OCI-LY3 (cell line): Measurements from ENCODE around the gene DCTN3.

Source experiments
- H2AFZ ChIP-seq: fragments of 200-600, 300-600 bp; shearing (Covaris generic); 2 replicates; pipeline ENCODE4 v1.6.0; 2014; ENCODE audit warnings: antibody characterized with exemption, low read depth, low read length
- H3K27ac ChIP-seq: fragments of 200-600, 300-600 bp; sonication (generic); 2 replicates; pipeline ENCODE4 v1.5.1; 2014; ENCODE audit warnings: mild to moderate bottlenecking, low read length, moderate library complexity, mixed read lengths
- H3K27me3 ChIP-seq: fragments of 200-600, 300-600 bp; sonication (generic); 2 replicates; pipeline ENCODE4 v1.6.1; 2014; ENCODE audit warnings: low read depth, low read length, mixed read lengths
- H3K36me3 ChIP-seq: fragments of 200-600, 300-600 bp; sonication (generic); replicated peaks from 2 replicates; pipeline ENCODE3; 2014; ENCODE audit warnings: low read depth, low read length, mixed read lengths
- H3K4me1 ChIP-seq: fragments of 300-600, 200-600 bp; sonication (generic); 2 replicates; pipeline ENCODE4 v1.6.1; 2014; ENCODE audit warnings: low read length, mixed read lengths
- H3K4me2 ChIP-seq: fragments of 200-600, 300-600 bp; sonication (generic); 2 replicates; pipeline ENCODE4 v1.6.1; 2014; ENCODE audit warnings: low read length, mixed read lengths
- H3K4me3 ChIP-seq: fragments of 300-600, 200-600 bp; sonication (generic); 2 replicates; pipeline ENCODE4 v1.5.1; 2014; ENCODE audit warnings: antibody characterized with exemption, mild to moderate bottlenecking, low read length, moderate library complexity
- H3K79me2 ChIP-seq: fragments of 300-600, 200-600 bp; shearing (Covaris generic); 2 replicates; pipeline ENCODE4 v1.6.1; 2014; ENCODE audit warnings: mild to moderate bottlenecking, low read length, mixed read lengths
- H3K9ac ChIP-seq: fragments of 300-600, 200-600 bp; shearing (Covaris generic); 2 replicates; pipeline ENCODE4 v1.6.0; 2014; ENCODE audit warnings: mild to moderate bottlenecking, low read length, moderate library complexity
- H3K9me3 ChIP-seq: fragments of 200-600, 300-600 bp; shearing (Covaris generic); 2 replicates; pipeline ENCODE4 v1.6.1; 2014; ENCODE audit warnings: low read length, mixed read lengths; ENCODE audit not compliant: insufficient read depth
- H4K20me1 ChIP-seq: fragments of 200-600, 300-600 bp; sonication (generic); 2 replicates; pipeline ENCODE4 v1.6.1; 2016; ENCODE audit warnings: low read length, mixed read lengths; ENCODE audit not compliant: insufficient read depth
- CTCF ChIP-seq: fragments of 200-600, 300-600 bp; sonication (generic); IDR thresholded peaks from 2 replicates; pipeline ENCODE4 v1.5.1; 2014; ENCODE audit warnings: antibody characterized with exemption, low read length, low read depth
- EZH2phosphoT487 ChIP-seq: fragments of 200-600 bp; shearing (Covaris generic); IDR thresholded peaks from 2 replicates; pipeline ENCODE4 v1.6.1; 2018; ENCODE audit warnings: antibody characterized with exemption, mixed run types, low read depth

DCTN3 gene

GRCh38 chr9:34620061-34620994 is at the start of gene DCTN3:
TSS of gene DCTN3 (minus strand) at chr9:34620495. CDS start at chr9:34620464, 31 bp downstream.
- no peaks in the 10 kb centered on the region for H4K20me1 ChIP-seq
- TF ChIP-seq CTCF = no peak
- TF ChIP-seq EZH2phosphoT487 = no peak
- no peaks in the 10 kb centered on the region for H3K79me2 ChIP-seq
- peak within 1 kb of the TSS; percentile 69 for H3K9ac ChIP-seq
- peaks cover 12% of the 10 kb centered on the region for H3K4me1 ChIP-seq
- no peaks in the 10 kb centered on the region for H3K36me3 ChIP-seq
- H3K27ac ChIP-seq = no peak within 1 kb of the TSS
- peak within 1 kb of the TSS; percentile 97 for H2AFZ ChIP-seq
- no peaks in the 10 kb centered on the region for H3K27me3 ChIP-seq
- H3K9me3 ChIP-seq = no peaks in the 10 kb centered on the region
- peak within 1 kb of the TSS; percentile 96 for H3K4me2 ChIP-seq
- H3K4me3 ChIP-seq = peak within 1 kb of the TSS; percentile 94

- Histone ChIP-seq H3K9me3 (no peaks in the 10 kb centered on the region), H3K79me2 (no peaks in the 10 kb centered on the region), H3K36me3 (peaks cover 9% of the 10 kb centered on the region), H2AFZ (peak overlapping the region; percentile 93), H3K27ac (peak overlapping the region; percentile 85), H3K4me1 (peaks cover 7% of the 10 kb centered on the region), H4K20me1 (no peaks in the 10 kb centered on the region), H3K9ac (peak overlapping the region; percentile 99), H3K4me2 (peak overlapping the region; percentile 96), H3K4me3 (peak overlapping the region; percentile 96), H3K27me3 (no peaks in the 10 kb centered on the region)
- TF ChIP-seq EZH2phosphoT487 = no peak
- TF ChIP-seq CTCF = no peak
These were observed 45.3 kb upstream of the DCTN3 start for GRCh38 chr9:34665381-34666250.

GRCh38 chr9:34665067-34665380 is 44.7 kb upstream of the DCTN3 start:
- Histone ChIP-seq H3K9ac (peak overlapping the region; percentile 59), H3K4me3 (peak overlapping the region; percentile 96)
- TF ChIP-seq EZH2phosphoT487 (no peak), CTCF (no peak)

More at GRCh38 chr9:34665067-34665380, 44.7 kb upstream of the DCTN3 start:
- peak overlapping the region; percentile 93 for H3K4me2 ChIP-seq
- peaks cover 9% of the 10 kb centered on the region for H3K36me3 ChIP-seq
- no peaks in the 10 kb centered on the region for H3K9me3 ChIP-seq
- no peaks in the 10 kb centered on the region for H3K79me2 ChIP-seq
- peaks cover 8% of the 10 kb centered on the region for H3K4me1 ChIP-seq
- H4K20me1 ChIP-seq = no peaks in the 10 kb centered on the region
- H3K27ac ChIP-seq = peak overlapping the region; percentile 49
- no peaks in the 10 kb centered on the region for H3K27me3 ChIP-seq
- H2AFZ ChIP-seq = 0 out of 2 replicates have a peak overlapping the region, but pooled peaks have one; percentile 17
